Left colon (tissue), 2 donors: ENCODE data around the gene SLC38A1. TPM values are rescaled to one million over a fixed set of nuclear protein-coding genes. Genes with fewer than 3 reads are reported as not detected.

Experiments
- ATAC-seq: fragments of 200-7000 bp; cut with Tn5 transposase; one replicate; pipeline ENCODE4 v1.9.1; 2020; ENCODE audit warnings: mild to moderate bottlenecking, moderate library complexity
- DNase-seq, 2 donors: peaks; one replicate each; pipeline ENCODE4 v3.0.0-alpha.2; 2020
- intact Hi-C, 2 donors: fragments of 100-400 bp; cut with DNase I in 1 of 2; cut with micrococcal nuclease in 1 of 2; formaldehyde crosslinking; loops; one replicate each; pipeline versions ENCODE4 v1.11.2 to v1.14.0; 2022; cut with DNase I, micrococcal nuclease
- total RNA-seq, 2 donors: library from RNA; stranded (reverse); fragmentation: NEBNext Ultra II Directional; extraction: Animal tissue kit (Norgen Biotek cat#: 25700); gene quantifications; one replicate each; pipeline ENCODE4 v1.2.1, GENCODE V29; 2021
- donor health status: DM: no; HTN: no; CAD: no.
- donor health status: DM: yes; HTN: yes; CAD: no.

SLC38A1 gene
- total RNA-seq, 2 donors from 2014 or later, result 126 to 149 TPM

- intact Hi-C loops, result loop anchor here in 1 of 2 donors (10.0 kb wide), 1 partner anchor 206 kb away; no protein-coding TSS in a partner anchor
- DNase-seq, result no peak
- ATAC-seq, result no peak
Measured at GRCh38 chr12:46158501-46158900, 110.3 kb downstream of the SLC38A1 start.

- DNase-seq, result no peak
- intact Hi-C loops, result loop anchor here in 1 of 2 donors (10.0 kb wide), 1 partner anchor 210 kb away; no protein-coding TSS in a partner anchor
- peak; percentile 27 for ATAC-seq
Measured at GRCh38 chr12:46154221-46154985, 114.4 kb downstream of the SLC38A1 start.

DNA sequence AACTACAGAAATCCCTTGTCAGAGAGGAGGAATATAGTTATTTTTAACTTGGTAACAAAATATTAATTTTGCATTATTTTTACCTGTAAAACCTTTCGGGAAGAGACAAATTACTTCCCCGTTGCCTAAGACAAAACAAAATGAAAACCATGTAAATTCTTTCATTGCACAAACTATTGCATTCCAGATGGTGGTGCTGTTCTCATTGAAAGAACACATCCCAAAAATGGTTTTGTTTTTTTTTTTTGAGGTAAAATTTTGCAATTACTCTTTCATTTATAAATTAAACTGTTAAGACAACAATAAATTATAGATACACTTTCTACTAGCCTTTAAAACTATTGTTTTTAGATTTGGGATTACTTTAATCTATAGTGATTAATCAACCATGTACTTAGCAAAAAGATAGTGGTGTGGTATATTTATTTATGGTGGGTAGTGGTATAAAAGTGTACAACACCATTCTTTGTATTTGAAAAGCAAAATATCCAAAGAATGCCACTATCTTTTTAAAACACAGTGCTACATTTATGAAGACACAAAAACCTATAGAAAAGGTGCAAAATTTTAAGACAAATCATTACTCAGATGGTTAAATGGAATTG lies 115.5 kb downstream of the SLC38A1 start:
- ATAC-seq (no peak), DNase-seq (no peak)
- intact Hi-C loops, result loop anchor here in 1 of 2 donors (10.0 kb wide), 1 partner anchor 211 kb away; no protein-coding TSS in a partner anchor

- no peak for ATAC-seq
- no peak for DNase-seq
- intact Hi-C loops, result loop anchor here in 1 of 2 donors (10.0 kb wide), 1 partner anchor 212 kb away; no protein-coding TSS in a partner anchor
Measured at GRCh38 chr12:46152456-46152855, 116.4 kb downstream of the SLC38A1 start.

DNA sequence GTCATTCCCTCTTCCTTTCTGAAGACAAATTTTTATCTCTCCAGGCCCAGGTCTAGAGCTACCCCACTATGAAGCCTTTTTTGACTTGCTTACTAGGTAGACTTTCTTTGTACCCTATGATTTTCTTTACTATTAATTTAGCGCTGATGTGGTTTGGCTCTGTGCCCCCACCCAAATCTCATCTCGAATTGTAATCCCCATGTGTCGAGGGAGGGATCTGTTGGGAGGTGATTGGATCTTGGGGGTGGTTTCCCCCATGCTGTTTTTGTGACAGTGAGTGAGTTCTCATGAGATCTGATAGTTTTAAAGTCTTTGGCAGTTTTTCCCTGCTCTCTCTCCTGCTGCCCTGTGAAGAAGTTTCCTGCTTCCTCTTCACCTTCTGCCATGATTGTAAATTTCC lies 118.1 kb downstream of the SLC38A1 start:
- intact Hi-C loops, result loop anchor here in 1 of 2 donors (10.0 kb wide), 1 partner anchor 214 kb away; no protein-coding TSS in a partner anchor
- DNase-seq (no peak), ATAC-seq (peak; percentile 22)

DNA sequence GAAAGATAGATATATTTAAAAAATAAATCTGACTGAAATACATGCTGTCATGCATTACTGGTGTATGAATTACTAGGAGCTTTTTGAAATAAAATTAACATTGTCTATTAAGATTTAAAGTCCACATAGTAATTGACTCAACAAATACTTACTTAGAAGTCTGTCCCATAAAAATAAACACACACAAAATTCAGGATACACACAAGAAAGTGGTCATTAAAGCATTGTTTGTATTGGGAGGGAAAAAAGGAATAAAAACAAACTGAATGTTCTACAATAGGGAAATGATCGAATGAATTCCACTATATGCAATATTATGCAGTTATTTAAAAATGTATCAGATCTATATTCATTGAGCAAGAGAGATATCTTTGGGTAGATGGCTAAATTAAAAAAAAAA lies 118.9 kb downstream of the SLC38A1 start:
- ATAC-seq (peak; percentile 12), DNase-seq (no peak)
- intact Hi-C loops, result loop anchor here in 1 of 2 donors (10.0 kb wide), 2 partner anchors 215 to 515 kb away; no protein-coding TSS in a partner anchor

DNA sequence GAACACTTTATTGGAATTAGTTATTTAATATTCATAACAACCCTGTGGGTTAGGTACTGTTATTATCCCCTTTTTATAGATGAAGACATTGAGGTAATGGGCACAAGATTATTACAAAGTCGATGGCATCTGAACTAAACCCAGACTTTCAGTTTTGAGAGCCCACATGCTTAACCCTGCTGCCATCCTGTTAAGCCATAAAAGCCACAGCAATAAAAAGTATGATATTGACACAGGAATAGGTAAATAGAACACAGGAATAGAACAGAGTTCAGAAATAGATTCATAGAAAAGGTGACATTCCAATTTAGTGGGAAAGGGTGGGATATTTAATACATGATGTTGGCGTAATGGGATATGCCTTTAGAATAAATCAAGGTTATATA lies 119.8 kb downstream of the SLC38A1 start:
- ATAC-seq (peak; percentile 95), DNase-seq (no peak)
- intact Hi-C loops, result loop anchor here in 1 of 2 donors (10.0 kb wide), 1 partner anchor 516 kb away; no protein-coding TSS in a partner anchor

- peak; percentile 27 for ATAC-seq
- intact Hi-C loops, result loop anchor here in 1 of 2 donors (10.0 kb wide), 1 partner anchor 516 kb away; no protein-coding TSS in a partner anchor
- DNase-seq, result no peak
Measured at GRCh38 chr12:46148327-46149078, 120.3 kb downstream of the SLC38A1 start.

DNA sequence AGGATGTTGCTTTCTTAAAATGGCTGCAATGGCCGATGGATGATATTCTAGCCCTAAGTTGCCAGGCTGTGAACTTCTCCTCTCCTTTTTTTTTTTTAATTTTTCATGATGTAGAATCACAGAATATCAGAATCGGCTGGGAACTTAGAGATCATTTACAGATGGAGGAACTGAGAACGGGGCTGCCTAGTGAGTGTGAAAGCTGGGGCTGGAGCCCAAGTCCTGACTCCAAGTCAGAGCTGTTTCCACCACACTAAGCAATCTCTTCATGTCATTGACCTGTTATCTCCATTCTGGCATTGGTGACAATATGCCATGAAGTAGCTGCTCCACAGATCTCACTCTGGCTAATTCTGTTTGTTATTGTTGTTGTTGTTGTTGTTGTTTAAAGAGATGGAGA lies 121.7 kb downstream of the SLC38A1 start:
- intact Hi-C loops, result loop anchor here in 1 of 2 donors (10.0 kb wide), 1 partner anchor 518 kb away; no protein-coding TSS in a partner anchor
- DNase-seq, result no peak
- no peak for ATAC-seq

DNA sequence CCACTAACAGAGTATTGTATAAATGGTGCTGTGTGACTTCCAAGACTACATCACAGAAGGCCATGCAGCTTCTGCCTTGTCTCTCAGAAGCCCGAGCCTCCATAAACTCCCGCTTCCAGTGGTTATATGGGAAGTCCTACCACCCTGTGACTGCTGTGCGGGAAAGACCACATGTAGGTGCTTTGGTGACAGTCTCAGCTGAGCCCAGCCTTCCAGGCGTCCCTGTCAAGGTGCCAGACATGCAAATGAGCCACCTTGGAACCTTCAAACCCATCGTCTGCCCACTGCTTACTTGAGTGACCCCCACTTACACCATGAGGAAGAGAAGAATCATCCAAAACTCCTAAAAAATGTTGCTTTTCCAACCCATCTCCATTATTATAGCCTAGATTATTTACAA lies 123.0 kb downstream of the SLC38A1 start:
- ATAC-seq, result no peak
- no peak for DNase-seq

GRCh38 chr12:46144433-46144832 lies 124.4 kb downstream of the SLC38A1 start:
- ATAC-seq (no peak), DNase-seq (no peak)
- intact Hi-C loops, result loop anchor here in 1 of 2 donors (10.0 kb wide), 1 partner anchor 520 kb away; no protein-coding TSS in a partner anchor

More for the DNA sequence above, 123.0 kb downstream of the SLC38A1 start:
- intact Hi-C loops, result loop anchor here in 1 of 2 donors (10.0 kb wide), 1 partner anchor 519 kb away; no protein-coding TSS in a partner anchor

DNA sequence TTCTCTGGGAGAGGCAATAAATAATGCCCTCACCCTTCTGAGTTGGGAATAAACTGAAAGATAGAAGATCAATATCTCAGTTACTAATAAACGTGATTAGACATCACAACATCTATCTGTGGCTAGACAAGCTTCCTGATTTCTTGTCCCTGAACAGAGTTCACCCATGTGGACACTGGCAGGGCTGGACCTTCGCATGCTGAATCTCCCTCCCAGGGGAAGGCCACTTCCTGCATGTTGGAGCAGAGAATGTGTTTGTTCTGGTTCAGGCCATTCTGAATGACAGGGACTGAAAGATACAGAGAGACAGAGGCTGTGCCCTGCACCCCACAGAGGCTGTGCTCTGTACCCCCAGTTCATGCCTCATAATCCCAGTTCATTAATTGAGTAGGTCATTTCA lies 132.6 kb downstream of the SLC38A1 start:
- DNase-seq (no peak), ATAC-seq (peak; percentile 83)
- intact Hi-C loops, result no loop called here

GRCh38 chr12:46135750-46136149 lies 133.1 kb downstream of the SLC38A1 start:
- no peak for ATAC-seq
- intact Hi-C loops, result no loop called here
- no peak for DNase-seq

- no peak for ATAC-seq
- no peak for DNase-seq
- intact Hi-C loops, result no loop called here
Measured at GRCh38 chr12:46134852-46135251, 134.0 kb downstream of the SLC38A1 start.

DNA sequence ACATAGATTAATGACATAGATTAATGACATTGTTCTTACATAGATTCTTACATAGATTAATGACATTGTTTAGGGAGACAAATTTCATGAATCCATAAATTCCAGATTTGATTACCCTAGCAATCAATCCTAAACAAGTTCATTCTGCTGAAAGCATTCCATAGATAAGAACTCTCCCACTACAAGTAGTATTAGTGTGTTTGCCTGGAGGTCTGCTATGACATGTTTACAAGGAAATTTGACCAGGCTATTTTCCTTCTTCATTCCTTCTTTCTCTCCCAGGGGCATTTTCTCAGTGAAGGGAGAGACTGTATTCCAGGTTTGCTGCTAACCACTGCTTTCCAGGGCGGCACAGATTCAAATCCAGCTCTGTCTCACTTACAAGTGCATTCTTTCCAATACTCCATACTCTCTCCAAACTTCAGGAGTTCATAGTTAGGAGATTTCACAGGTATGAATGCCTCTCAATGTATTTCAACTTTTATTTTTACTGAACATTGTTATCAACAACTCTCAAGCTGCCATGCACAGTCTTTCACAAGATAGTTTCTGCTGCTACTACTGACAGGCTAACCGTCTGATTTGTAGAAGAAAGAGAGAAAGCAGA lies 134.5 kb downstream of the SLC38A1 start:
- intact Hi-C loops, result no loop called here
- ATAC-seq (no peak), DNase-seq (no peak)

DNA sequence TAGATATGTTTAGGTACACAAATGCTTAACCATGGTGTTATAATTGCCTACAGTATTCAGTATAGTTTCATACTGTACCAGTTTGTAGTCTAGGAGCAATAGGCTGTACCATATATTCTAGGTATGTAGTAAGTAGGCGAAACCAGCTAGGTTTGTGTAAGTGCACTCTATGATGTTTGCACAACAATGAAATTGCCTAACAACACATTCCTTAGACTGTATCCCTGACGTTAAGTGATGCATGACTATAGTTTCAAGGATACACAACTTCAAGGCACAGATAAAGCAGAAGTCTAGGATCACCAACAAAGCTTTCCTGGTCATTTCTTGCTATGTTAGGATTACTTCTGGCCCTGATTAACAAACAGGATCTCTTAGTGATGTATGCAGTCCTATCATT lies 135.1 kb downstream of the SLC38A1 start:
- intact Hi-C loops, result no loop called here
- ATAC-seq (peak; percentile 63), DNase-seq (no peak)
